ENCODE results near the gene MTNR1B. TPM values are rescaled to one million over a fixed set of nuclear protein-coding genes. Genes with fewer than 3 reads are reported as not detected.

The MTNR1B gene
- total RNA-seq, 4 donors from 2014 or later, result not detected

DNA sequence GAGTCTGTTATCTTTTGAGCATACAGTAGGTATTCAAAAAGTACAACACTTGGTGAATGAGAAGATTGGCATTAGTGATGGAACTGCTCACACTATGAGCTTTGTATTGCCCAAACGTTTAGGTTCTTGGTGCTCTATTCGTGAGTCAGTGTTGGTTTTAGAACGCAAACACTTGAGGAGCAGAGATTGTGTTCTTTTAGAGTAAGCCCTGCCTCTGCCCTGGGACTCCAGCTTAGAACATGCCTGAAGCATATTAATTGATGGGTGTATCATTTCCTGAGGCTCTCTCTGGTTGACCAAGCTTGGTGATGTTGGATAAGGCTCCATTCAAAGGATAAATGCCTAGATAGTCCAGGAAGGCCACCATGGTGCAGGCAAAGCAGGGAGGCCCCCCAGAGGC, 10.9 kb downstream of the MTNR1B start:
- Histone ChIP-seq H3K4me3 (no peak overlapping the region), H3K36me3 (no peaks in the 10 kb centered on the region), H3K4me1 (no peaks in the 10 kb centered on the region), H3K27ac (no peak overlapping the region), H3K9me3 (no peaks in the 10 kb centered on the region), H3K27me3 (no peaks in the 10 kb centered on the region)
- 71% methylated on average over 3 of the region's 3 CpGs for WGBS
- no peak for TF ChIP-seq EP300 (IDR thresholded peaks at IDR 0.05)
- TF ChIP-seq CTCF (IDR thresholded peaks at IDR 0.05), result no peak
- TF ChIP-seq POLR2AphosphoS5 (IDR thresholded peaks at IDR 0.05), result no peak
- no peak for TF ChIP-seq POLR2A (IDR thresholded peaks at IDR 0.05)
- no peak for DNase-seq (ENCODE audit: low spot score in 2 of 2)

DNA sequence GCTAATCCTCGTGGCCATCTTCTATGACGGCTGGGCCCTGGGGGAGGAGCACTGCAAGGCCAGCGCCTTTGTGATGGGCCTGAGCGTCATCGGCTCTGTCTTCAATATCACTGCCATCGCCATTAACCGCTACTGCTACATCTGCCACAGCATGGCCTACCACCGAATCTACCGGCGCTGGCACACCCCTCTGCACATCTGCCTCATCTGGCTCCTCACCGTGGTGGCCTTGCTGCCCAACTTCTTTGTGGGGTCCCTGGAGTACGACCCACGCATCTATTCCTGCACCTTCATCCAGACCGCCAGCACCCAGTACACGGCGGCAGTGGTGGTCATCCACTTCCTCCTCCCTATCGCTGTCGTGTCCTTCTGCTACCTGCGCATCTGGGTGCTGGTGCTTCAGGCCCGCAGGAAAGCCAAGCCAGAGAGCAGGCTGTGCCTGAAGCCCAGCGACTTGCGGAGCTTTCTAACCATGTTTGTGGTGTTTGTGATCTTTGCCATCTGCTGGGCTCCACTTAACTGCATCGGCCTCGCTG, 12.1 kb downstream of the MTNR1B start:
- Histone ChIP-seq H3K4me1 (no peaks in the 10 kb centered on the region), H3K27ac (no peak overlapping the region), H3K36me3 (no peaks in the 10 kb centered on the region), H3K9me3 (no peaks in the 10 kb centered on the region), H3K27me3 (no peaks in the 10 kb centered on the region), H3K4me3 (no peak overlapping the region)
- 93% methylated on average over 24 of the region's 24 CpGs for WGBS
- TF ChIP-seq CTCF (IDR thresholded peaks at IDR 0.05), result no peak
- no peak for TF ChIP-seq POLR2A (IDR thresholded peaks at IDR 0.05)
- no peak for TF ChIP-seq EP300 (IDR thresholded peaks at IDR 0.05)
- TF ChIP-seq POLR2AphosphoS5 (IDR thresholded peaks at IDR 0.05), result no peak
- no peak for DNase-seq (ENCODE audit: low spot score in 2 of 2)

GRCh38 chr11:92986585-92986984, 17.1 kb downstream of the MTNR1B start:
- H3K4me1 ChIP-seq, result no peaks in the 10 kb centered on the region
- no peak overlapping the region for H3K4me3 ChIP-seq
- WGBS, result 84% methylated on average over 3 of the region's 3 CpGs
- no peaks in the 10 kb centered on the region for H3K36me3 ChIP-seq
- TF ChIP-seq EP300 (IDR thresholded peaks at IDR 0.05), result no peak
- TF ChIP-seq POLR2AphosphoS5 (IDR thresholded peaks at IDR 0.05), result no peak
- TF ChIP-seq POLR2A (IDR thresholded peaks at IDR 0.05), result no peak
- TF ChIP-seq CTCF (IDR thresholded peaks at IDR 0.05), result no peak
- DNase-seq (ENCODE audit: low spot score in 2 of 2), result no peak
- no peaks in the 10 kb centered on the region for H3K27me3 ChIP-seq
- no peak overlapping the region for H3K27ac ChIP-seq
- H3K9me3 ChIP-seq, result no peaks in the 10 kb centered on the region

GRCh38 chr11:92993004-92993403, 23.6 kb downstream of the MTNR1B start:
- Histone ChIP-seq H3K4me1 (no peaks in the 10 kb centered on the region), H3K27me3 (no peaks in the 10 kb centered on the region), H3K36me3 (no peaks in the 10 kb centered on the region), H3K27ac (no peak overlapping the region), H3K4me3 (no peak overlapping the region), H3K9me3 (no peaks in the 10 kb centered on the region)
- no peak for DNase-seq (ENCODE audit: low spot score in 2 of 2)
- TF ChIP-seq POLR2AphosphoS5 (IDR thresholded peaks at IDR 0.05) (no peak), EP300 (IDR thresholded peaks at IDR 0.05) (no peak), CTCF (IDR thresholded peaks at IDR 0.05) (no peak), POLR2A (IDR thresholded peaks at IDR 0.05) (no peak)

DNA sequence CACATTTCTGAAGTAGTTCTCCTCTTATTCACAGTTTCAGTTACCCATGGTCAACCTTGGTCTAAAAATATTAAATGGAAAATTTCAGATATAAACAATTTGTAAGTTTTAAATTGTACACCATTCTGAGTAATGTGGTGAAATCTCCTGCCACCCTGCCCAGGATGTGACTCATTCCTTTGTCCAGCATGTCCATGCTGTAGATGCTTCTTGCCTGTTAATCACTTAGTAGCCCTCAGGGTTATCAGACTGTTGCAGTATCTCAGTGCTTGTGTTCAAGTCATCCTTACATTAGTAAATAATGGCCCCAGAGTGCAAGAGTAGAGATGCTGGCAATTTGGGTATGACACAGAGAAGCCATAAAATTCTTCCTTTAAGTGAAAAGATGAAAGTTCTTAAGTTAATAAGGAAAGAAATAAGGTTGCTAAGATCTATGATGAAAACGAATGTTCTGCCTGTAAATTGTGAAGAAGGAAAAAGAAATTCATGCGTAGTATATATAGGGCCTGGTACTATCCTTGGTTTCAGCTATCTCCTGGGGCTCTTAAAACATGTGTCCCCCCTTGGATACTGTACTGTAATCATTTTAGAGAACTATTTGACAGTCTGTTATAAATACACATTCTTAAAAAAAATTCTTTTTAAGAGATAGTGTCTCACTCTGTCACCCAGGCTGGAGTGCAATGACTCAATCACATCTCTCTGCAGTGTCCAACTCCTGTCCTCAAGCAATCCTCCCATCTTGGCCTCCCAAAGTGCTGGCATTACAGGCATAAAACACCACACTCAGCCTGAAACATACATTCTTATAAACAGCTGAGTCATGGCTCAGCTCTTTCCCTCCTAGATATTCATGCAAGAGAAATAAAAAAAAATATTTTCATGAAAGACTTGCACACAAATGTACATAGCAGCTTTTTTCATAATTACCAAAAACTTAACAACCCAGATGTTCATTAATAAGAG, 31.3 kb downstream of the MTNR1B start:
- no peaks in the 10 kb centered on the region for H3K27me3 ChIP-seq
- no peaks in the 10 kb centered on the region for H3K4me1 ChIP-seq
- H3K27ac ChIP-seq, result no peak overlapping the region
- DNase-seq (ENCODE audit: low spot score in 2 of 2), result no peak
- 79% methylated on average over 2 of the region's 2 CpGs for WGBS
- H3K9me3 ChIP-seq, result peaks cover 2% of the 10 kb centered on the region
- TF ChIP-seq POLR2AphosphoS5 (IDR thresholded peaks at IDR 0.05), result no peak
- no peak overlapping the region for H3K4me3 ChIP-seq
- H3K36me3 ChIP-seq, result no peaks in the 10 kb centered on the region
